ENCODE results near the gene SAMD11.

Gene SAMD11

DNA sequence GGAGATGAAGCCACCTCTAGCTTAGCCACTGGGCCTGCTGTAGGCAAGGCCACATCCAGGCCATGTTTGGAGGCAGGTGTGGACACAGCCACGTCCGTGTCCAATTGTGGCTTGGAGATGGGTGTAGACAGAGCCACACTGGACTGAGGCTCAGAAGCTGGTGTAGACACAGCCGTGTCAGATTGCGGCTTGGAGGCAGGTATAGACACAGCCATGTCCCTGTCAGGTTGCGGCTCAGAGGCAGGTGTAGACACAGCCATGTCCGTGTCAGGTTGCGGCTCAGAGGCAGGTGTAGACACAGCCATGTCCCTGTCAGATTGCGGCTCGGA is 56.0 kb downstream of the SAMD11 start:
- no peak for DNase-seq (ENCODE audit: low spot score)
- no peak for TF ChIP-seq CTCF (IDR thresholded peaks at IDR 0.05; ENCODE audit: extremely low read depth, missing control alignments)

DNA sequence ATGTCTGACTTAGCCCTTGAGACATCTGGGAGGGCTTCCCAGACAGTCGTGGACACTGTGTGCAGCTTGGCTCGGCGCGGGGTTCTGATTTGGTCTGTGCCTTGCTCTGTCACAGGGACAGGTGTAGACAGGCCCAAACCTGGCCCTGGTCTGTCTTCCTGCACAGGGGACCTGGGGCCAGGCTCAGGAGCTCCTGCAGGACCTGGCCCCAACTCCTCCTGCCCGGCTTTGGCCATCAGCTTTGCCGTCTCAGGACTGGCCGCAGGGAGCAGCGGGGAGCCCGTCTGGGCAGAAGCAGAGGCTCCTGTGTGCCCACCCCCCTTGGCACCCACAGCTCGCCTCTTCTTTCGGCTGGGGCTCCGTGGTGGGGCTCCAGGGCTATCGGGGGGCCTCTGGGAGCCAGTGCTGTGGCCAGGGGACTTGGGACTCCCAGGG is 56.4 kb downstream of the SAMD11 start:
- DNase-seq (ENCODE audit: low spot score), result no peak
- no peak for TF ChIP-seq CTCF (IDR thresholded peaks at IDR 0.05; ENCODE audit: extremely low read depth, missing control alignments)

DNA sequence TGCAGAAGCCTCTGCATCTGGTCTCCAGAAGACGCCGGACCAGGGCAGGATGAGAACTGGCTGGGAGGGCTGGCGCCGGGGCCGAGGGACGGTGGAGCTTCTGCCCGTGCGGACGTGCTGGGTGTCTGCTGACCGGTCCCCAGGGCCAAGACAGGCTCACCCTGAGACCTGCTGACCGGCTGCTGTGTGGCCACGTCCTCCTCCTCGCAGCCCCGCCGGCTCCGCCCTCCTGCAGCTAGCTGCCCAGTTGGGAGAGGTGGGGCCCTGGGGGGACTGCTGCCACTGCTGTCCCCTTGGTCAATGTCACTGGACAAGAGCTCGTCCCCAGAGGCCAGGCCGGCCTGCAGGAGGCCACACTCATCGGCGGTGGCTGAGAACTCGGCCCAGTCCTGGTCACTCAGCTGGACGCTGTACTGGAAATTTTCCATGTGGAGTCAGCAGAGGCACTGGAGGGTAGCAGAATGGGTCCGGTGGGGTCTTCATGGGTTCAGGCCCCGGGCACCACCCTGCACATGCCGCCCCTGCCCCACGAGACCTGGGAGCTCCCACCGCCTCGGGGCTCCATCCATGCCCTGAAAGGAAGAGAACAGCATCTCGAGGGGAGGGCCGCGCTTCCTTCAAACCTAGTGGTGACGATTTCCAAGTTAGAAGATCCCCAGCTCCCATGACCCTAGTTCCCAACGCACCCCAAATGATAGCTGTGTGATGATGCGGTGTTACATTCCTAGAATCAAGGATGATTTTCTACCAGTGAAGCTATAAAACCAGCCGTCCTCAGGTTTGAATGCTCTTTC is 57.1 kb downstream of the SAMD11 start:
- TF ChIP-seq CTCF (IDR thresholded peaks at IDR 0.05; ENCODE audit: extremely low read depth, missing control alignments), result no peak
- no peak for DNase-seq (ENCODE audit: low spot score)

DNA sequence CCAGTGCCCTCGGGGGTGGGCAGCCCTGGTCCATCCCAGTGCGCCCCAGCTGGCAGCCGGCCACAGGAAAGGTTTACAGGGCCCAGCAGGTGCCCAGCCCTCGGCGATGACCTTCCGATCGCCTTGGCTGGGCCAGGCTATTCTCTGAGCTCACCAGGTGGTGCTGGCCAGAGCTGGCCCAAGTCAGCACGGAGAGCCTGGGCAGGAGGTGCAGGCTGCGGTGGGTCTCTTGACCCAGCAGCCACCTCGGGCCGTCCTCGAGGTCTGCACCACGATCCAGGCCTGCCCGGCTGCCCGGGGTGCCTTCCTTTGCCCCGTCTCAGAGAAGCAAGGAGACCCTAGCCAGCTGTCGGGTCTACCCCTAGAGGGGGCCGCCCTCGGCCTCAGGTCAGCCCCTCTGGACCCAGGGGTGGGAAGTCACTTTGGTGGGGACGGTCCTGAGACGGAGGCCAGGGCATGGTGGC is 57.8 kb downstream of the SAMD11 start:
- DNase-seq (ENCODE audit: low spot score), result no peak
- TF ChIP-seq CTCF (IDR thresholded peaks at IDR 0.05; ENCODE audit: extremely low read depth, missing control alignments), result no peak

DNA sequence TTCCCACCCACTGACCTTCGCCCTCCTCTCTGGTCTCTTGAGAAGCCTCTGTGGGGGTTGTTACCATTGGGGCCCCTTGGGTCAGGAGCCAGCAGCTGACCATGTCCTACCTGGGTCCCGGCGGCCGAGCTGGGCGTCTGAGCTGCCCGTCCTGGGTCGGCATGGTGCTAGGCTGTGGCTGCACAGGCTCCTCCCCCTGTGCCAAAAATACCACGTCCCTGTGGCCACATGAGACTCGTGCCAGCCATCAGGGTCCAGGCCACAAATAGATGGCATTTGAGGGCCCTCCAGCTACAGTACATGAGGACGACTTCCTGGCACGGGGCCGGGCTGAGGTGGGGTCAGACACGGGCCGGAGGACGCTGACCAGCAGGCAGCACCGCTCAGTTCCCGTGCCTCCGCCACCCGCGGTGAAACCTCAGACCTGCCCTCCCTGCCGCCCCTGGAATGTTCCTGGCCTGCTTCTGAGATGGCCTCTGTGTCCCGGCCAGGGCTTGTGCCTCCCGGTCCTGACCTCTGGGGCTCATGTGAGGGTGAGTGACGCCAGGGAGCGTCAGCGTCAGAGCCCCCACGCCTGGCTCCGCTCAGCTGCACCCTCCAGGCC is 58.3 kb downstream of the SAMD11 start, which contains the start of gene PERM1:
Gene PERM1 (minus strand): TSS at position 139 of the 604 bp plus-strand sequence. CDS start 1,064 bp downstream, outside the sequence.
- TF ChIP-seq CTCF (IDR thresholded peaks at IDR 0.05; ENCODE audit: extremely low read depth, missing control alignments), result no peak
- no peak for DNase-seq (ENCODE audit: low spot score)

- no peak for DNase-seq (ENCODE audit: low spot score)
- TF ChIP-seq CTCF (IDR thresholded peaks at IDR 0.05; ENCODE audit: extremely low read depth, missing control alignments), result no peak
Measured at GRCh38 chr1:982765-983436, 59.2 kb downstream of the SAMD11 start.

Measured in GM20000 (cell line).